Central memory CD4-positive, alpha-beta T cell (primary cell): ENCODE results near the gene FAM180A.
"Not testable (repeated sequence)": the region's sequence is repeated elsewhere in the genome, so short reads cannot be mapped to it uniquely, and the experiment has no call there.

Source experiments
- DNase-seq: peaks from one replicate; pipeline ENCODE4 v3.0.0; 2022

FAM180A gene

DNA sequence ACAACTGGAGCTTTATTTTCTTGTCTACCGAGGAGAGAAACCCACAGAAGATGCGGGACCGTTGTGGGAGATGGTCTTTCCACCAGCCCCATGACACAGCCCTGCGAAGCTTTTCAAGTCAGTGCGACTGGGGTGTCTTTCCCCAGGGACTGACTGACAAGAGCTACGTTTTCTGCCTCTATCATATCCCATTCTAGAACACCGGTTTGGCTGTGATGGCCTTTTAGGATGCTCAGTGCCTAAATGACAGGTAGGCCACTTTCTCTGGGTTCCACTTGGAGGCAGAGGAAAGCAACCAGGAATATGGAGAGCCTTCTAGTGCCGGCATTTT lies 37.5 kb downstream of the FAM180A start:
- no peak for DNase-seq

DNA sequence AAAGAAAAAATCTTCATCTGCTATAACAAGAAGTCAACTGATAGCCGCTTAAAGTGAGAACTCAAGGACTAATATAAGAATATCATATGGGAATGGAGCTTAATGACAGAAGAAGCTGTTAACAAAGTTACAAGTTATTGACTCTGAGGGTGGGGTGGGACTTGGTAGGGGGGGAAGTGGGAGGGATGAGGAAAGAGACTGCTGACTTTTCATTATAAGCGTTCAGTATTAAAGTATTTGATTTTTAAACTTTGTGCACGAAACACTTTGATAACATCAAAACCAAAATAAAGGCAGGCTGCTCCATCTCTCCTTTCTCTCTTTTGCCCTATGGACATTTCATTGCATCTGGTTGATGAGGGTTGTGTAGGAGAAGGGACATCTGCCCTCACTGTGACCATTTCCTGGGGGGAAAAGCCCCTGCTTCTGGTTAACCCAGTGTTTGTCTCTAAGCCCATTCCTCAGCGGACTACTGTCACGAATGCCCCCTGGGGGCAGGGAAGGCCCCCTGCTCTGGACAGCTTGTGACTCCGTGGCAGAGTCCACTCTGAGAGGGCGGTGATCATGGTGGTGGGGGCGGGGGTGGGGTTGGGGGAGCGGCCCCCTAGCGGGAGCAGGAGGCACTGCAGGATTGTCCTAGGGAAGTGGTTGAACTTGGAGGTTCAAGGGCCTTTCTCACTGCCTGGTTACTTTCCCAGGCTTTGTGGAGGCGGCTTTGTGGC lies 38.0 kb downstream of the FAM180A start:
- DNase-seq: no peak

DNA sequence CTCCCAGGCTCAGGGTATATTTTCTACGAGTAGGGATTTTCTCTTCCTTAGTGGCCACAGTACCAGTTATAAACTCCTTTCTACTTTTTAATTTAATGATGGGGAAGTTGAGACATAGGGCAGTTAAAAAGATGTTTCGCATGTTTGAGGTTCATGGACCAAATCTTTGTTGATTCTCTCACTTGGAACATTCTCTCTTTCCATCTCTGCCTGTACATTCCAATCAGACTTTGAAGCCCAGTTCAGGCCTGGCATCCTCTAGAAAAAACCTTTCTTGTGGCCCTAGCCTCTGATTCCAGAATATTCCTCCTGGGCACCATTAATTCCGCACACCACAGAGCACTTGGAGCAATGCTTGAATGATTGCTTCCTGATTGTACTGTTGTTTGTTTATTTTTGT lies 39.1 kb downstream of the FAM180A start:
- no peak for DNase-seq

DNA sequence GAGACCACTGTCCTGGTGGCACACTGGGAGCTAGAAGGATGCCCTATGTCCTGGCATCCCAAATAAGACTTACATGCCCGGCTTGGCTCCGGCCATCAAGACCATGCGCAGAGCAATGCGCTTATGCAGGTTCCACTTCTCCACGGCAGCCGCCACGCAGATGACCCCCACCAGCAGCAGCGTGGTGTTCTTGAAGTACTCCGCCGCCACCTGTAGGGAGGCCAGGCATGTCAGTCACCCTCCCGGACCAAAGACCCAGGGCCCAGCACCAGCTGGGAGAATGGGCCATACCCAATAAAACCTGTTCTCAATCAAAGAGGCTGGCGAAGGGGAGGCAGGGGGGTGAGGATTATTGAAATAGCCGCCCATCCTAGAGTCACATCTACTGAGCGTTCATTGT lies 40.6 kb downstream of the FAM180A start:
- DNase-seq: no peak

DNA sequence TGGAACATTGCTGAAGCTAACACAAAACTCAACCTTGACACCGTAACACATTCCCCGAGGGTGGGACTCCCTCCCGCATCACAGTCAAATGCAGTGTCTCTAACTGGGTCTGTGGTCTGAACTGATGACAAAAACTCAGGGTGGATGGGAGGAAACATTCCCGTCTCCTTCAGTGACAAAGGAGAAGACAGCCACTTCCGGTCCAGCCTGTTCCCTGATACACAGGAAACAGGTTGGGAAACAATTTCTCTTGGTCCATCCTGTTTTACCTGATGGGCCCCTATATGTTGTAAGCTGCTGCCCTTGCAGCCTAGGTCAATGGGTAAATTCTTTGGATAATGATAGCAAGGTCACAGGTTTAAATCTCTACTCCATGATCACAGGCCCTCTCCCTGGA lies 41.0 kb downstream of the FAM180A start:
- DNase-seq: no peak

DNA sequence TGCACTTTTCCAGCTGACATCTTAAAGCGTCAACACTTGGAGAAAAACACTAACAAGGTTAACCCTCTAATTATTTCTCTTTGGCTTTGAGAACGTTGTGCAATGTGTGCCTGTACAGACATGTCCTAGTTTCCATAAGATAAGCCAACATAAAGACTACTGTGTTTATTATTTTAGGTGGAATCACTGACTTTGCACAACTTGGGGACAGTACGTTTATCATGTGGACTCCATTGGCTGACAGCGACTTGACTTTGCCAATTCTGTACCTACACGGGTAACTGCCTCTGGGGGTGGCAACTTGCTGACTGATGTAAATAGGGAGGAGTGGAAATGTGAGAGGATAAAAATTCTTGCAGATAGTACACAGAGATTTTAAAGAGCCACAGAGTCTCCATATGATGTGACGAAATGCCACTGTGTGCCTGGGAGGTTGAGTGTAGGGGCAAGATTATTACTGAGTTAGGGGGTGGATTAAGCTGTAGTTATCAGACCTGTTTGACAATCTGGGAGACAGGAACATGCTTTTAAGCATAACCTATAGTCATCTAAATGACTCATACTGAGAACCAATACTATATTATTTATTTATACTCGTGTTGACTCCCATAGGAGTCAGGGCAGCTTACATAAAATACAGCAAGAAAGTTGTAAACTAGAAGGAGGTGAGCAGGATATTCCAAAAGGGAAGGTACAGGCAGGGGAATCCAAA lies 41.6 kb downstream of the FAM180A start:
- no peak for DNase-seq

DNA sequence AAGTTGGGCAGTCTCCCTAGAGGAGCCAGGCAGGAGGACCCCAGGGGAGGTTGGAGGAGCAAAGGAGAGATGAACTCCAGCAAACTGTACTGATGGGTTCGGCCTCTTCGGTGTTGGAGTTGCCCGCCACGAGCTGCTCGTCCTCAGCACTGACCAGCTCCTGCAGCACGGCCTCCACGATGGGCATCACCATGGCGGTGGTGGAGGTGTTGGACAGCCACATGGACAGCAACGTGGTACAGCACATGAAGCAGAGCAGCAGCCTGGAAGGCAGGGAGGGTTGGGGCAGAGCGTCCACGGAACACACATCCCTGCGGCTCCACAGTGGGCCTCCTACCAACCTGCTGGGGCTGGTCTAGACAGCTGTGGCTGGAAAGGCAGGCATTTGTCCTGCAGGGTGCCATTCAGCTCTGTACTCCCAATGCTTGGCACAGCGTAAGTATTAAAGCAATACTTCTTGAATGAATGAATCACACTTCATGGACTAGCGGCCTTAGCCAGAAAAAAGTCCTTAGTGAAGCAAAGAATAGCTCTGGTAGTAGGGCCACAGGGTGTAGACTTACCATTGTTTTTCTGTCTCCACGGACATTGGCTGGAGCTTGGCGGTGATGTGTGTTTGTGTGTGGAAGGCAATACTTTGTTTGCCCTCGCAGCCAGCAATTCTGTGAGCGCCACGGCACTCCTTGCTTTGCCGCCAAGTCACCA lies 42.4 kb downstream of the FAM180A start:
- no peak for DNase-seq

DNA sequence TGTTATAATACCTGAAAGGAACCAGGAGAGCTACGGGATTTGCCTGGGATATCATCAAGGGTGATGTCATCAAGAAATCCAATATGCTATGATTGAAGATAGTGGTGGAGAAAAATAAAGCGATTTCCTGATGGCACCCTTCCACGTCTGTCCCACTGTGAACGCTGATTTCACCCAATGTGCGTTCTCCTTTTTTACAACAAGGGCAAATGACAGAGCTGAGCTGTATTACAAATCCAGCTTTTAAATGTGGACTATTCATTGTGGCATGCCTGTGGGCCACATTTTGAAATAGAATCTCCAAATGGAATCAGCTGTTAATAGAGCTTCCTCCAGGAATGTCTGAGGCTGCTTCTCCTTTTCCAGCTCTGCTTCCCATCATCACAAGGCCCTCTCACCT lies 43.9 kb downstream of the FAM180A start:
- no peak for DNase-seq

DNA sequence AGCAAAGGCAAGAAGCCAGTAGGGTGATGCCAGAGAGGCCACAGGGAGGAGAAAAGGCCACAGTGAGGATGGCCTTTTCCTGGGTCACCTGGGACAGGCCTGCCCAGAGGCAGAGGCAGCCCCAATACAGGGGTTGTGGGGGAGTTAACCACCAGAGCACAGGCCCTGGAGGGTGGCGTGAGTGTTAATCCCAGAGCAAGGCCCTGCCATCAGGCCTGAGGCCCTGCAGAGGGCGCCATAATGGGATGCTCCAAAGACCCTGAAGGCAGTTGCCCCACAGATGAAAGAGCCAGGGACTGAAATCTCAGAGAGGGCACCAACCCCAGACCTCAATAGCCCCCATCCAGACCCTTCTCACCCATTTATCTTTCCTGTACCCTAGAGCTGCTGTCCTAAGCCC lies 44.5 kb downstream of the FAM180A start:
- no peak for DNase-seq

DNA sequence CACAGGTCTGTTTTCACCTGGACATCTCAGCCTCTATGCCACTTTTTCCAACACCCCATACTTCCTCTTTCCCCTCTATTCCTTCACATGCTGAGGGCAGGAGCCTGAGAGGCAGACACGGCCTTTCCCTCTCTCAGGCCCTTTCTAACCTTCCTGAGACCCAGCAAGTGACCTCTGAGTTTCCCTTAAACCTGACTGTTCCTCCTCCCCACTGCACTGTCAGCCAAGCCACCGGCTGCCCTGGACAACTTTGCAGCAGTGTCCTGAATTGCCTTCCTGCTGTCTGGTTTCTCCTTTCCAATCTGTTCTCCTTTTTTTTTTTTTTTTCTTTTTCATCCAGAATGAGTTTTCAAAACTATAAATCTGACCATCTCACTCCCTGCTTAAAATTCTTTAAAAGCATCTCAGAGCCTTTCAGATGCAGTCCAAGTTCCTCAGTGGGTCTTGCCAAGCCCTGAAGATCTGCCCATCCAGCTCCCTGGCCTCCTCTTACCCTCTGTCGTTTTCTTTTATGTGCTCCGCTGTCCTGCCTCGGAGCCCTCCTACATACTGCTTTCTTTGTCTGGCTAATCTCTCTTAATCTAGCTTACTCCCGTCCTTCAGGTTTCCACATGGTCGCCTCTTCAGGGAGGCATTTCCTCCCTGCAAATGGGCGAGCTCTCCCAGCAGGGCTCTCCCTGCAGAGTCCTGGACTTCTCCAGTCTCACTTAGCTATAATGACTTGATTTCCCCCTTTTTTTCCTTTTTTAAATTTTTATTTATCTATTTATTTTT lies 51.1 kb downstream of the FAM180A start:
- DNase-seq: no peak

DNA sequence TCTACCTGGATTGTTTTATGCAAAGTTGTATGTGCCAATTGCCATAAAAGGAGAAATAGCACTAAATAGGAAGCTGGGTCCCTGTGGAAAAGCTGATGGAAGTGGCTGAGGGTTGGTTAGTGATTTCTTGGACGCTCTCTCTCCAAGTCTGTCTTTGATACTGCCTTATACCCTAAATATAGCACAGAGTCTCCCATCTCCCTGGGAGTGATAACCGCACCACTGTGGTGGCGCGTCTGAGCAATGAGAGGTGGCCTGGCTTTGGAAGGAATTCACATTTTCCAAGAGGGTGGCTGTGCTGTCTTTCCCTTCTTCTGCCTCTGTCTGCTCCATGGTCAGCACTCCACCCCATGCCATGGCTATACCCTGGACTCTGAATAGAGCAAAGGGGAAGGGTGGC lies 55.1 kb downstream of the FAM180A start:
- no peak for DNase-seq

DNA sequence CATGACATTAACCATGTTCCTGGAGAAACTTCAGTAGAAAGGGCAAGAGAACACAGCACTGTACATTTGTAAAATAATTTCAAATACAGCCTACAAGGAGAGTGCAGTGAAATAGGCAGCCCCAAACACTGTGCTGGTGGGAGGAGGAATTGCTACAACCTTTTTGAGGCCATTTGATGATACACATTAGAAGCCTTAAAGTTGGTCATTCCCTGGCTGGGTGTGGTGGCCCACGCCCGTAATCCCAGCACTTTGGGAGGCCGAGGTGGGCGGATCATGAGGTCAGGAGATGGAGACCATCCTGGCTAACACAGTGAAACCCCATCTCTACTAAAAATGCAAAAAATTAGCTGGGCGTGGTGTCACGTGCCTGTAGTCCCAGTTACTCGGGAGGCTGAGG lies 56.0 kb downstream of the FAM180A start:
- DNase-seq: not testable (repeated sequence)

DNA sequence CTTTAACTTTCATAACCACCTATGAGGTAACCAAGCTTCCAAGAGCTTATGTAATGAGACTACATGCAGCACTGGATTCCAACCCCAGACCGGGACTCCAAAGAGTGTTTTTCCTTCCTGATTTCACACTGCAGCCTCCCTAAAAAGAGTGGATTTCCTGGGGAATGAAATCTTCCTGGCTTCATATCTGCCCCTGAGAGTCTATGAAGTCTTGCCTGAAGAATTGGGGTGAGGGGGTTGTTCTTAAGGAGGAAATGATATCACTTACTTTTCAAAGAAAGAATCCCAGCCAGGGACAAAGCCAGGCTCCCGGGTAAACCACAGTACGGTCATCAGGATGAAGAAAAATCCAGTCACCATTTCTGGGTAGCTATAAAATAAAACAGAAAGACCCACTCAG lies 56.6 kb downstream of the FAM180A start:
- no peak for DNase-seq

DNA sequence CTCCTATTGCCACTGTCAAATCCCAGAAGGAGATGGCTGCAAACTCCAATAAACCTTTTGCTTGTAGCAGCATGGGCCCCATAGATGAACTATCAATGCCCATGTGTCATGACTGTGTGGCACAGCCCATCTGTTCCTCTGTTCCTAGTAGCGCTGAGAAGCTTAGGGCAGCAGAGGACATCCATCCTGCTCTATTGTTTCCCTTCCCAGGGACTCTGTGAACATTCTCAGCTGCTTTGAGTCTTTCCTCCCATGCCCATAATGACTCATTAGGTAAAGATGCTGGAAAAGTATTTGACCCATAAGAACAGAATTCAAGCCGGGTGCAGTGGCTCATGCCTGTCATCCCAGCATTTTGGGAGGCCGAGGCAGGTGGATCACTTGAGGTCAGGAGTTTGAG lies 58.0 kb downstream of the FAM180A start:
- no peak for DNase-seq

DNA sequence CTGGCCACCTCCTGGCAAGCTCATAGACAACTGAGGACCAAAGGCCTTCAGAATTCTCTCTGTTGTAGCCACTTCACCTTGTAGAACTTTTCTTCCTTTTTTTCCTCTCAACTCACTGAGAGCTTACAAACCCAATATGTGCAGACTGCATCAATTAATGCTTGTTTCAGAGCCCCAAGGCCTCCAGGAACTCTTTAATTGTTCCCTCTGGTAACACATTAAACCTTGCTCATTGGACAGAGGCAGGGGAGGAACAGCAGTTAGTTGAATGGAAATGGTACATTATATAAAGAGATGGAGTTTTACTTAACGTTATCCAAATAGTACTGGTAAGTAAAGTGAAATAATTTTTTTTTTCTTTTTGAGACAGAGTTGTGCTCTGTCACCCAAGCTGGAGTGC lies 61.1 kb downstream of the FAM180A start:
- DNase-seq: no peak

DNA sequence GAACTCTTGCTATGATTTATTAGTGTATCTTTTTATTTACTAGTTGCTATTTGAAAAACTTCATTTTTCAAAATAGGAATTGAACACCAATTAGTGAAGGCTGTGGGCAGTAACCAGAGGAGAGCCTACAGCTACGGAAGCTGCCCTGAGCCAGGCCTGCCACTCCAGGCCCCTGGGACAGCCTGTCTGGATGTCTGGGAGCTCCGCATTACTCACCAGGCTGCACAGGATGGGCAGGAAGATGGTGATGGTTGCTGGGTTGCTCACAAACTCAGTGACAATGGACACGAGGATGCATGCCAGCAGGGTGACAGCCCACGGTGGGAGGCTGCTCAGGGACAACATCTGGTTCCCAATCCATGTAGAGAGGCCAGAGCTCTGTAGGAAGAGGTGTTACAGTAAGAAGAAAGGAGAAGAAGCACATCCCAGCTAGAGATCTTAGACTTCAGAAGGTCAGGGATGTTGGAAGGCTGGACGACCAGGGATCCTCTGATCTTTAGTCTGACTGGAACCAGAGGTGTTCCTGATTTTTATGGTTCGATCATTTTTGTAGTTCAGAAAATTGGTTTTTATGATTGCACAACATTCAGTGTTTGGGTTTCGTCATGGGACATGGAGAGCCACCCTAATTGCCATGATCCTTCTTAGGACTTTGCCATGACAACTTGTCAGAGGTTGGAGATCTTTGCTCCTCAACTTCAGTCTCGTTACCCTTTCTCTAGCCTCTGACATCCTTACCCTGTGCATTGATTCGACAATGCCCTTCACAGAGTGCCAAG lies 63.1 kb downstream of the FAM180A start:
- no peak for DNase-seq

DNA sequence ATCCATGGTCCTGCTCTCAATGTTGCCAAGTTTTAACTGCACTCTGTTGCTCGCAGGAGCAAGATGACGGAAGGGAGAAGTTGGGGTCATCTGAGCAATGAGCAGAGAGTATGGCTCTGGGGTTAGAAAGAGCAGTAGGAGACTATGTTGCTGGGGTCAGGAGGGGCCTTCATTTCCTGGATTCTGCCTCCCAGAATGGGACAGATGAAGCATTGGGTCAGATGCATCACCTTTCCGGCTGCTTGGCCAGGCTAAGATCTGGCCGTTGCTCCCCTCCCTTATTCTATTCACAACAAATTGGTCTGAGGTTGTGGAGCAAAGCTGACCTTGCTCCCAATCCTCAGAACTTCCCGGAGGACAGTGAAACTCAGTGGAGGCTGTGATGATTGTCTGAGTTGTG lies 63.9 kb downstream of the FAM180A start:
- DNase-seq: no peak

DNA sequence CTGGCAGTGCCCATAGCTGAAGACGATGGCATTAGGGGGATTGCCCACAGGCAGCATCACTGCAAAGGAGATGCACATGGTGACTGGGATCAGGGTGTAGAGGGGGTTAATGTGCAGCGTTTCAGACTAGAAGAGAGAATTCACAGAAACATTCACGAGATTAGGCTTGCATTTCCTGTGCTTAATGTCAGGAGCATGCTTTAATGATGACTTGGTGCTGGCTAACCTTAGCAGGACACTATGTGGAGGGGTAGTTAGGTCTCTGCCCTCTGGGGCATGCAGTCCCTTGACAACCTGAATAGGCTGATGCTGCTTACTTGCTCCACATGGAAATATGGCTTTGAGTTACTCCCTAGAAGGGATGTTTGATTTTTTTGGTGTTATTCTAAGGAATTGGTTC lies 64.5 kb downstream of the FAM180A start:
- no peak for DNase-seq

DNA sequence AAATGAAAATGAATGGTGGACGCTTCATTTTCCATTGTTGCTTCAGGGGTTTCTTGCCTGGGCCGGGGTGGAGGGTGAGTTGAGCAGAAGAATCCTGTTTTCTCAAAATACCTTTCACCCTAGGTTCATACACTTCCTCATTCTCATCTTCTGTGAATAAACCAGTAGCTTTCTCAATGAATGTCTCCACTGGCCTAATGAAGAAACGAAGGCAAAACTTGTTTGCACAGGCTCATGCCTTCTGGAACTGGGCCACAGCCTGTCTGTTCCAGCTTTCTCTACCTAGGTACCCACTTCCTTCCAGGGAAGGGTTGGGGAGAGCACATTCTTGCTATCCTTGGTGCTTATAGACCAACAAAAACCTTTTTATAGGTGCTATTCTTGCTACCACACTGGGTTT lies 65.0 kb downstream of the FAM180A start:
- DNase-seq: no peak

DNA sequence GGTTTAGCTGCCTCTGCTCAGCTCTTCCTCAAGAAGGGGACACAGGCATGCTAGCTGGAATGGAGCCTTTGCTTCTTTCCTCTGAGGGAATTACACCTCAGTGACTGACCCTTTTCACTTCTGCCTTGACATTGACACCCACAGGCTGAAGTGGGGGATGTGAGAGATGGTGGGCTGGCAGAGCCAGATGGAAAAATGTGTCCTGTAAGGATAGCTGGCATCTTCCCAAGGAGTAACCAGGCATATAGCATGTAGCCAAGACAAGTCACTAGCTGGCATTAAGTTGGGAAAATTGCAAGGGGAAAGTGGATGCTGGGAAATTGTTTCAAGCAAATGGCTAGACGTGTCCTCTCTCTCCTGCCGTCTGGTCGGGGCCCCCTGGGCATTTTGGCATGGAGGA lies 66.4 kb downstream of the FAM180A start:
- DNase-seq: no peak

DNA sequence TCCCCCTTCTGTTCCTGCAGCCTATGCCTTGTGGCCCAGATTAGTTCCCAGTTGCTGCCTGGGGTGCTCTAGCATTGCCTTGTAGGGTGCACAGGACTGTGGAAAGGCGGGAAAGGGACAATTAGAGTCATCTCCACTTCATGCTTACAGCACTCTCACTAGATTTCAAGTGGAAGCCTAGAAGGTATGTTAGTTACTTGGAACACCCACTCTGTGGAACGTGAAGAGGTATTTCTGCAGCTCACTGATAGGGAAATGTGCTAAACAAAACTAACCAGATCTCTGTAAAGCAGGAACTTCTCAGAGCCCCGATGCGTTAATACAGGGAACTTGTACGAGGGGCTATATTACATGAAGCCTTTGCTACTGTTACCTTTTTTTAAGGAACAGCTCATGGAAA lies 66.9 kb downstream of the FAM180A start:
- DNase-seq: no peak
